Neural progenitor cell (in vitro differentiated cells): Measurements from ENCODE around the gene ZFTA.

ENCODE experiments used
- CTCF ChIP-seq: fragments of 200-600 bp; sonication (generic); IDR thresholded peaks from 2 replicates; pipeline ENCODE4 v1.5.1; 2017; ENCODE audit warnings: antibody characterized with exemption, mild to moderate bottlenecking
- EZH2 ChIP-seq: fragments of 200-600 bp; sonication (generic); IDR thresholded peaks from 2 replicates; pipeline ENCODE4 v1.6.1; 2017; ENCODE audit warnings: antibody characterized with exemption, mild to moderate bottlenecking, moderate library complexity
- EZH2phosphoT487 ChIP-seq: fragments of 200-600 bp; sonication (generic); IDR thresholded peaks from 2 replicates; pipeline ENCODE4 v1.6.1; 2017; ENCODE audit warnings: antibody characterized with exemption

DNA sequence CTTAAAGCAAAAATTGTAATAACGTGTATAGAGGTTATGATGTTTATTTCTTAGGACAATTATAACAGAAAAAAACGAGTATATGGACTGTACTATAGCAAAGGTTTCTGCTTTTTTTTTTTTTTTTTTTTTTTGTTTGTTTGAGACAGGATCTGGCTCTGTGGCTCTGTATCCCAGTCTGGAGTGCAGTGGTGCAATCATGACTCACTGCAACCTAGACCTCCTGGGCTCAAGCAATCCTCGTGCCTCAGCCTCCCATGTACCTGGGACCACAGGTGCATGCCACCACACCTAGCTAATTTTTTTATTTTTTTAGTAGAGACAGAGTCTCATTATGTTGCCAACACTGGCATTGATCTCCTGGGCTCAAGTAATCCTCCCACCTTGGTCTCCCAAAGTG lies 39.2 kb downstream of the ZFTA start:
- TF ChIP-seq CTCF (no peak), EZH2 (no peak), EZH2phosphoT487 (no peak)
